IMR-90 (cell line): ENCODE measurements around the gene ZXDC. TPM values are rescaled to one million over a fixed set of nuclear protein-coding genes. Genes with fewer than 3 reads are reported as not detected.
A peak's percentile ranks its signal among the peaks of the same experiment; 100 is the strongest.

ENCODE experiments used
- ATAC-seq: fragments of 200-7000 bp; cut with Tn5 transposase; 2 replicates; pipeline ENCODE4 v1.9.1; 2020; ENCODE audit warnings: low read depth, mild to moderate bottlenecking, moderate library complexity
- BruUV-seq: library from RNA; stranded (reverse); fragments of 400-500 nt; replicated peaks from 2 replicates; lab custom pipeline; 2021; lab: Mats Ljungman, UMichigan
- CTCF ChIA-PET: fragments of 300-600 bp; formaldehyde crosslinking; extraction: SDS; loops from one replicate; lab custom pipeline; 2021; ENCODE audit warnings: antibody characterized with exemption; lab: Yijun Ruan, JAX
- POLR2A ChIA-PET: fragments of 300-600 bp; sonication (Branson Sonifier 250); formaldehyde crosslinking; loops from one replicate; lab custom pipeline; 2022; ENCODE audit warnings: antibody characterized with exemption; ENCODE audit not compliant: unreplicated experiment; lab: Charles Lee
- DNase-seq: peaks from one replicate; pipeline ENCODE4 v3.0.0; 2013
- H2AFZ ChIP-seq: replicated peaks from 2 replicates; pipeline ENCODE3; 2013; ENCODE audit warnings: low read length, mild to moderate bottlenecking; ENCODE audit not compliant: poor library complexity
- H2AK5ac ChIP-seq: 2 replicates; pipeline ENCODE4 v1.6.1; 2013; ENCODE audit warnings: low read depth, low read length, inconsistent platforms
- H2AK9ac ChIP-seq: replicated peaks from 2 replicates; pipeline ENCODE3; 2013; ENCODE audit warnings: mild to moderate bottlenecking, low read depth, low read length, moderate library complexity; ENCODE audit not compliant: poor library complexity
- H2BK120ac ChIP-seq: 2 replicates; pipeline ENCODE4 v1.6.1; 2013; ENCODE audit warnings: low read depth, low read length, inconsistent platforms
- H2BK15ac ChIP-seq: 3 replicates; pipeline ENCODE4 v1.6.1; 2013; ENCODE audit warnings: low read depth, low read length, inconsistent platforms
- H2BK20ac ChIP-seq: 2 replicates; pipeline ENCODE4 v1.6.1; 2013; ENCODE audit warnings: low read depth, mild to moderate bottlenecking, inconsistent platforms, low read length, moderate library complexity
- H2BK5ac ChIP-seq: 2 replicates; pipeline ENCODE4 v1.6.1; 2013; ENCODE audit warnings: mild to moderate bottlenecking, low read depth, low read length, inconsistent platforms; ENCODE audit not compliant: poor library complexity, severe bottlenecking
- H3K14ac ChIP-seq: replicated peaks from 2 replicates; pipeline ENCODE4 v1.6.1; 2013; ENCODE audit warnings: low read depth, low read length, inconsistent platforms
- H3K18ac ChIP-seq: 2 replicates; pipeline ENCODE4 v1.6.1; 2013; ENCODE audit warnings: low read depth, low read length, control low read depth
- H3K23ac ChIP-seq: 2 replicates; pipeline ENCODE4 v1.6.1; 2013; ENCODE audit warnings: low read depth, low read length, inconsistent platforms
- H3K27ac ChIP-seq: 2 replicates; pipeline ENCODE4 v1.5.1; 2013; ENCODE audit warnings: mild to moderate bottlenecking, control low read depth, low read length; ENCODE audit not compliant: insufficient read depth
- H3K27me3 ChIP-seq: 2 replicates; pipeline ENCODE4 v1.6.1; 2013; ENCODE audit warnings: low read length; ENCODE audit not compliant: control insufficient read depth, insufficient read depth
- H3K36me3 ChIP-seq: 2 replicates; pipeline ENCODE4 v1.6.1; 2013; ENCODE audit warnings: low read length, mixed read lengths; ENCODE audit not compliant: control insufficient read depth, insufficient read depth
- H3K4ac ChIP-seq: 2 replicates; pipeline ENCODE4 v1.6.1; 2013; ENCODE audit warnings: low read depth, low read length, inconsistent platforms
- H3K4me1 ChIP-seq: 2 replicates; pipeline ENCODE4 v1.6.1; 2013; ENCODE audit warnings: low read length, mixed read lengths; ENCODE audit not compliant: control insufficient read depth, insufficient read depth
- H3K4me2 ChIP-seq: 2 replicates; pipeline ENCODE4 v1.6.1; 2013; ENCODE audit warnings: low read depth, mild to moderate bottlenecking, control low read depth, low read length, moderate library complexity
- H3K4me3 ChIP-seq: 2 replicates; pipeline ENCODE4 v1.5.1; 2013; ENCODE audit warnings: low read depth, mild to moderate bottlenecking, control low read depth, low read length, moderate library complexity; ENCODE audit not compliant: insufficient read depth
- H3K56ac ChIP-seq: 2 replicates; pipeline ENCODE4 v1.6.1; 2013; ENCODE audit warnings: low read length, inconsistent platforms; ENCODE audit not compliant: insufficient read depth; ENCODE audit errors: extremely low read depth
- H3K79me1 ChIP-seq, 2 experiments: 2 replicates each; pipeline ENCODE4 v1.6.1; 2013; ENCODE audit warnings: low read length in 2 of 2, inconsistent platforms in 1 of 2, low read depth in 1 of 2
- H3K9ac ChIP-seq: 2 replicates; pipeline ENCODE4 v1.6.1; 2013; ENCODE audit warnings: low read depth, low read length, control low read depth
- H3K9me1 ChIP-seq: 2 replicates; pipeline ENCODE4 v1.6.1; 2013; ENCODE audit warnings: low read length, inconsistent platforms; ENCODE audit not compliant: insufficient read depth
- H3K9me3 ChIP-seq: 2 replicates; pipeline ENCODE4 v1.6.1; 2013; ENCODE audit warnings: low read length; ENCODE audit not compliant: control insufficient read depth, insufficient read depth
- H4K20me1 ChIP-seq: 2 replicates; pipeline ENCODE4 v1.6.1; 2013; ENCODE audit warnings: low read length, inconsistent platforms; ENCODE audit not compliant: insufficient read depth
- H4K5ac ChIP-seq: 2 replicates; pipeline ENCODE4 v1.6.1; 2013; ENCODE audit warnings: mild to moderate bottlenecking, low read depth, low read length, control low read depth
- H4K8ac ChIP-seq, 2 experiments: 2 replicates each; pipeline ENCODE4 v1.6.1; 2013; ENCODE audit warnings: low read depth in 2 of 2, low read length in 2 of 2, control low read depth in 1 of 2, inconsistent platforms in 1 of 2
- H4K91ac ChIP-seq: 2 replicates; pipeline ENCODE4 v1.6.1; 2013; ENCODE audit warnings: low read depth, low read length, inconsistent platforms; ENCODE audit not compliant: insufficient read depth
- BHLHE40 ChIP-seq: fragments of 150-350 bp; IDR thresholded peaks from 2 replicates; pipeline ENCODE4 v1.6.1; 2016; ENCODE audit warnings: mild to moderate bottlenecking, low read depth, low read length
- CEBPB ChIP-seq: IDR thresholded peaks from 2 replicates; pipeline ENCODE4 v1.6.1; 2012; ENCODE audit warnings: low read depth, low read length, improper control_type of control experiment
- CHD1 ChIP-seq: IDR thresholded peaks from 2 replicates; pipeline ENCODE4 v1.6.1; 2012; ENCODE audit warnings: low read depth, low read length, improper control_type of control experiment
- FOS ChIP-seq: fragments of 150-350 bp; IDR thresholded peaks from 2 replicates; pipeline ENCODE4 v1.6.1; 2016; ENCODE audit warnings: low read depth, low read length
- MAFK ChIP-seq: IDR thresholded peaks from 2 replicates; pipeline ENCODE4 v1.6.1; 2012; ENCODE audit warnings: low read depth, low read length, improper control_type of control experiment
- MAZ ChIP-seq: IDR thresholded peaks from 2 replicates; pipeline ENCODE4 v1.6.1; 2012; ENCODE audit warnings: low read depth, mild to moderate bottlenecking, low read length, improper control_type of control experiment, moderate library complexity, borderline replicate concordance
- MXI1 ChIP-seq: IDR thresholded peaks from 2 replicates; pipeline ENCODE4 v1.6.1; 2012; ENCODE audit warnings: low read depth, mild to moderate bottlenecking, low read length, moderate library complexity, borderline replicate concordance
- NFE2L2 ChIP-seq: fragments of 150-350 bp; IDR thresholded peaks from 2 replicates; pipeline ENCODE4 v1.6.1; 2016; ENCODE audit warnings: low read depth, mild to moderate bottlenecking, low read length
- POLR2A ChIP-seq: IDR thresholded peaks from 2 replicates; pipeline ENCODE4 v1.6.1; 2012; ENCODE audit warnings: mild to moderate bottlenecking, low read depth, low read length
- RAD21 ChIP-seq: IDR thresholded peaks from 2 replicates; pipeline ENCODE4 v1.6.1; 2012; ENCODE audit warnings: low read length, improper control_type of control experiment
- RCOR1 ChIP-seq: IDR thresholded peaks from 2 replicates; pipeline ENCODE4 v1.6.1; 2012; ENCODE audit warnings: mild to moderate bottlenecking, low read length, improper control_type of control experiment; ENCODE audit not compliant: insufficient replicate concordance
- RFX5 ChIP-seq: IDR thresholded peaks from 2 replicates; pipeline ENCODE4 v1.8.0; 2012; ENCODE audit warnings: low read depth, mild to moderate bottlenecking, low read length, moderate library complexity
- SMC3 ChIP-seq: fragments of 150-350 bp; IDR thresholded peaks from 2 replicates; pipeline ENCODE4 v1.6.1; 2016; ENCODE audit warnings: low read depth, mild to moderate bottlenecking, antibody characterized with exemption, low read length, moderate library complexity
- WGBS, 2 experiments: methylation state at CpG; one replicate each; pipeline versions ENCODE4 v1.1.5 to v1.1.7; 2013; ENCODE audit warnings: missing lambda C conversion rate in 2 of 2; ENCODE audit not compliant: insufficient read length in 1 of 2; ENCODE audit errors: extremely low coverage in 2 of 2; 5-methylcytosine and 5-hydroxymethylcytosine counted together
- dilution Hi-C: fragments of 300-500 bp; cut with HindIII; formaldehyde crosslinking; loops from one replicate; pipeline ENCODE4 v1.14.3; 2018; ENCODE audit warnings: low sequenced_read_pairs; ENCODE audit not compliant: unreplicated experiment
- in situ Hi-C: fragments of 300-500 bp; cut with MboI; formaldehyde crosslinking; loops from 3 replicates; pipeline ENCODE4 v1.14.3; 2019; ENCODE audit warnings: low sequenced_read_pairs, inconsistent platforms, mixed read lengths
- intact Hi-C: fragments of 100-400 bp; cut with micrococcal nuclease; formaldehyde crosslinking; loops from 2 replicates; pipeline ENCODE4 v1.10.0; 2022
- polyA plus RNA-seq, 3 experiments: library from polyadenylated mRNA; depleted of rRNA; stranded (reverse); fragments of >200 nt; gene quantifications; 2 replicates each; pipeline ENCODE4 v1.2.3, GENCODE V29; 2012; ENCODE audit warnings: low replicate concordance in 1 of 3
- total RNA-seq: library from RNA; depleted of rRNA; stranded (reverse); fragments of >200 nt; gene quantifications from 2 replicates; pipeline ENCODE4 v1.2.3, GENCODE V29; 2012
- TF ChIP-seq, protein P1 (sequence below): fragments of 150-350 bp; IDR thresholded peaks from 2 replicates; pipeline ENCODE4 v1.6.1; 2016; ENCODE audit warnings: low read depth, mild to moderate bottlenecking, low read length, moderate library complexity, borderline replicate concordance
- TF ChIP-seq, protein P2 (sequence below): conservative IDR thresholded peaks from 2 replicates; pipeline ENCODE4 v1.5.1; 2012; ENCODE audit warnings: mild to moderate bottlenecking, low read depth, low read length, improper control_type of control experiment
- TF ChIP-seq, protein P3 (sequence below): fragments of 150-350 bp; IDR thresholded peaks from 2 replicates; pipeline ENCODE4 v1.6.1; 2017; ENCODE audit warnings: mild to moderate bottlenecking, antibody characterized with exemption, low read length, low read depth

The ZXDC gene
- total and polyA plus RNA-seq, 2 of the 4 experiments (the other 2 are of a cell fraction), result 11.5 to 14.3 TPM

DNA sequence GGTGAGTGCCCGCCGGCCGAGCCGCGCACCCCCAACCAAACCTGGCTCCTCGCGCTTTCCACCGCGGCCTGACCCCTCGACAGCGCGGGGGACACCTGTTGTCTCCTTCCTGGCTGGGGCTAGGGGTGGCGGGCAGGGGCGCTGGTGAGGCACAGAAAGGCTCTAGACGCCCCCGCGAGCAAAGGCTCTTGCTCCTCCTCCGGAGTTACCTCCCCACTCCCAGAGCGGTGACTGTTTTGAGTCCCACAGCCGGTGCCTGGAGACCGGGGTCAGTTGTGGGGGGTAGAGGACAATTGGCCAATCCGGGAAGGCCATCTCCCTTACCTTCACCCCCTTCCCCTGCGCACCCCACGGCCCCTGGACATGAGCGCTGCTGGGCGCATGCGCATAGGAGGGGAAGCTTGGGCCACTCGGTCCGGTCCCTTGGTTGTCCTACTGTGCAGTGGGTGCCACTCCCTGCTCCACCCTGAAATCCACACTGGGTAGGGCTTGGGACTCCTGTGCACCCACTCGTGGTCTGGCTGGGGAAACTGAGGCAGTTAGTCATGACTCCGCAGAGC is 48.8 kb upstream of the ZXDC start:
- H4K20me1 ChIP-seq, result no peaks in the 10 kb centered on the region
- H3K36me3 ChIP-seq, result no peaks in the 10 kb centered on the region
- H2AK9ac ChIP-seq, result no peak overlapping the region
- no peak overlapping the region for H2BK120ac ChIP-seq
- no peaks in the 10 kb centered on the region for H3K9me3 ChIP-seq
- no peak overlapping the region for H3K27ac ChIP-seq
- ChIA-PET POLR2A (no interaction called here), CTCF (no interaction called here)
- no peaks in the 10 kb centered on the region for H3K79me1 ChIP-seq
- H3K18ac ChIP-seq, result no peak overlapping the region
- peak; percentile 13 for ATAC-seq
- H3K23ac ChIP-seq, result no peak overlapping the region
- no peak overlapping the region for H4K5ac ChIP-seq
- in situ Hi-C loops, result loop anchor here (10.0 kb wide), 1 partner anchor 930 kb away; no protein-coding TSS in a partner anchor
- no peak for DNase-seq
- peak overlapping the region; percentile 75 for H2AFZ ChIP-seq
- intact Hi-C loops, result loop anchor here (5.0 kb wide), 3 partner anchors 228 to 458 kb away; partner anchors contain the start of gene PLXNA1
- no peak overlapping the region for H2AK5ac ChIP-seq
- H4K8ac ChIP-seq, result no peak overlapping the region
- no peak overlapping the region for H3K56ac ChIP-seq
- H3K4me3 ChIP-seq, result 0 out of 2 replicates have a peak overlapping the region, but pooled peaks have one; percentile 17
- no peaks in the 10 kb centered on the region; the same call in 1 of the 2 replicates for H3K4me1 ChIP-seq
- dilution Hi-C loops, result no loop called here
- peaks cover 47% of the 10 kb centered on the region for H3K27me3 ChIP-seq
- peak overlapping the region; percentile 64 for H3K4me2 ChIP-seq
- no peaks in the 10 kb centered on the region; the same call in 1 of the 2 replicates for H3K9me1 ChIP-seq
- H4K91ac ChIP-seq, result no peak overlapping the region
- no peak overlapping the region for H3K4ac ChIP-seq
- no peak overlapping the region for H2BK15ac ChIP-seq
- TF ChIP-seq RAD21 (no peak), BHLHE40 (no peak), SMC3 (no peak), MXI1 (no peak), MAFK (no peak), RFX5 (no peak), RCOR1 (no peak), NFE2L2 (no peak), FOS (no peak), CEBPB (no peak), MAZ (no peak), POLR2A (no peak), CHD1 (no peak)
- TF ChIP-seq, protein P1, sequence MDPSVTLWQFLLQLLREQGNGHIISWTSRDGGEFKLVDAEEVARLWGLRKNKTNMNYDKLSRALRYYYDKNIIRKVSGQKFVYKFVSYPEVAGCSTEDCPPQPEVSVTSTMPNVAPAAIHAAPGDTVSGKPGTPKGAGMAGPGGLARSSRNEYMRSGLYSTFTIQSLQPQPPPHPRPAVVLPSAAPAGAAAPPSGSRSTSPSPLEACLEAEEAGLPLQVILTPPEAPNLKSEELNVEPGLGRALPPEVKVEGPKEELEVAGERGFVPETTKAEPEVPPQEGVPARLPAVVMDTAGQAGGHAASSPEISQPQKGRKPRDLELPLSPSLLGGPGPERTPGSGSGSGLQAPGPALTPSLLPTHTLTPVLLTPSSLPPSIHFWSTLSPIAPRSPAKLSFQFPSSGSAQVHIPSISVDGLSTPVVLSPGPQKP, result no peak
- TF ChIP-seq, protein P2, sequence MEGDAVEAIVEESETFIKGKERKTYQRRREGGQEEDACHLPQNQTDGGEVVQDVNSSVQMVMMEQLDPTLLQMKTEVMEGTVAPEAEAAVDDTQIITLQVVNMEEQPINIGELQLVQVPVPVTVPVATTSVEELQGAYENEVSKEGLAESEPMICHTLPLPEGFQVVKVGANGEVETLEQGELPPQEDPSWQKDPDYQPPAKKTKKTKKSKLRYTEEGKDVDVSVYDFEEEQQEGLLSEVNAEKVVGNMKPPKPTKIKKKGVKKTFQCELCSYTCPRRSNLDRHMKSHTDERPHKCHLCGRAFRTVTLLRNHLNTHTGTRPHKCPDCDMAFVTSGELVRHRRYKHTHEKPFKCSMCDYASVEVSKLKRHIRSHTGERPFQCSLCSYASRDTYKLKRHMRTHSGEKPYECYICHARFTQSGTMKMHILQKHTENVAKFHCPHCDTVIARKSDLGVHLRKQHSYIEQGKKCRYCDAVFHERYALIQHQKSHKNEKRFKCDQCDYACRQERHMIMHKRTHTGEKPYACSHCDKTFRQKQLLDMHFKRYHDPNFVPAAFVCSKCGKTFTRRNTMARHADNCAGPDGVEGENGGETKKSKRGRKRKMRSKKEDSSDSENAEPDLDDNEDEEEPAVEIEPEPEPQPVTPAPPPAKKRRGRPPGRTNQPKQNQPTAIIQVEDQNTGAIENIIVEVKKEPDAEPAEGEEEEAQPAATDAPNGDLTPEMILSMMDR, result no peak
- TF ChIP-seq, protein P3, sequence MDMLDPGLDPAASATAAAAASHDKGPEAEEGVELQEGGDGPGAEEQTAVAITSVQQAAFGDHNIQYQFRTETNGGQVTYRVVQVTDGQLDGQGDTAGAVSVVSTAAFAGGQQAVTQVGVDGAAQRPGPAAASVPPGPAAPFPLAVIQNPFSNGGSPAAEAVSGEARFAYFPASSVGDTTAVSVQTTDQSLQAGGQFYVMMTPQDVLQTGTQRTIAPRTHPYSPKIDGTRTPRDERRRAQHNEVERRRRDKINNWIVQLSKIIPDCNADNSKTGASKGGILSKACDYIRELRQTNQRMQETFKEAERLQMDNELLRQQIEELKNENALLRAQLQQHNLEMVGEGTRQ, result no peak
- H3K14ac ChIP-seq, result no peak overlapping the region
- no TSS peak for BruUV-seq
- 0% methylated on average over 2 of the region's 31 CpGs; no CpG with 5 or more reads in 1 of the 2 experiments for WGBS, 2 experiments
- H2BK20ac ChIP-seq, result no peak overlapping the region
- H2BK5ac ChIP-seq, result no peak overlapping the region
- H3K9ac ChIP-seq, result no peak overlapping the region
